H7 (cell line): ENCODE results near the gene TSPOAP1. TPM values are rescaled to one million over a fixed set of nuclear protein-coding genes. Genes with fewer than 3 reads are reported as not detected.

Experiments
- DNase-seq: peaks from one replicate; pipeline ENCODE4 v3.0.0; 2012
- H3K27me3 ChIP-seq: 2 replicates; pipeline ENCODE4 v1.6.0; 2011; ENCODE audit warnings: mild to moderate bottlenecking, low read length; ENCODE audit not compliant: control insufficient read depth, insufficient read depth
- H3K36me3 ChIP-seq: replicated peaks from 2 replicates; pipeline ENCODE4 v1.5.1; 2011; ENCODE audit warnings: low read length; ENCODE audit not compliant: control insufficient read depth, insufficient read depth
- H3K4me3 ChIP-seq: 2 replicates; pipeline ENCODE4 v1.5.1; 2011; ENCODE audit warnings: low read depth, mild to moderate bottlenecking, control low read depth, low read length, moderate library complexity; ENCODE audit not compliant: insufficient read depth
- total RNA-seq: library from RNA; depleted of rRNA; stranded (reverse); fragments of >200 nt; shearing (Covaris generic); gene quantifications from 2 replicates; pipeline ENCODE4 v1.2.3, GENCODE V29; 2014

TSPOAP1 gene
- total RNA-seq, 1 experiment from 2014 or later = 4.2 TPM

GRCh38 chr17:58282442-58282841, 46.2 kb downstream of the TSPOAP1 start:
- H3K4me3 ChIP-seq = no peak overlapping the region
- H3K27me3 ChIP-seq = peaks cover 18% of the 10 kb centered on the region
- no peaks in the 10 kb centered on the region for H3K36me3 ChIP-seq
- no peak for DNase-seq

GRCh38 chr17:58281511-58282011, 47.0 kb downstream of the TSPOAP1 start:
- peaks cover 18% of the 10 kb centered on the region for H3K27me3 ChIP-seq
- peak; percentile 16 for DNase-seq
- H3K4me3 ChIP-seq = no peak overlapping the region
- no peaks in the 10 kb centered on the region for H3K36me3 ChIP-seq

- no peaks in the 10 kb centered on the region for H3K36me3 ChIP-seq
- H3K4me3 ChIP-seq = no peak within 1 kb of the TSS
- peaks cover 18% of the 10 kb centered on the region for H3K27me3 ChIP-seq
- peak; percentile 22 for DNase-seq
Measured at GRCh38 chr17:58280480-58281217, 47.9 kb downstream of the TSPOAP1 start, which contains the start of gene MPO. MPO (minus strand) TSS chr17:58280935; CDS start chr17:58280758, 177 bp downstream.

GRCh38 chr17:58279736-58280479, 48.7 kb downstream of the TSPOAP1 start:
- Histone ChIP-seq H3K4me3 (no peak overlapping the region), H3K27me3 (peaks cover 18% of the 10 kb centered on the region), H3K36me3 (no peaks in the 10 kb centered on the region)
- no peak for DNase-seq

GRCh38 chr17:58279016-58279711, 49.4 kb downstream of the TSPOAP1 start:
- Histone ChIP-seq H3K4me3 (no peak overlapping the region), H3K27me3 (peaks cover 18% of the 10 kb centered on the region), H3K36me3 (no peaks in the 10 kb centered on the region)
- peak; percentile 75 for DNase-seq

GRCh38 chr17:58278661-58279015, 50.0 kb downstream of the TSPOAP1 start:
- H3K36me3 ChIP-seq = no peaks in the 10 kb centered on the region
- no peak overlapping the region for H3K4me3 ChIP-seq

GRCh38 chr17:58277802-58278595, 50.6 kb downstream of the TSPOAP1 start:
- Histone ChIP-seq H3K27me3 (peaks cover 18% of the 10 kb centered on the region), H3K4me3 (no peak overlapping the region), H3K36me3 (no peaks in the 10 kb centered on the region)
- DNase-seq = peak; percentile 52

More at GRCh38 chr17:58278661-58279015, 50.0 kb downstream of the TSPOAP1 start:
- H3K27me3 ChIP-seq = peaks cover 18% of the 10 kb centered on the region
- peak; percentile 65 for DNase-seq

GRCh38 chr17:58277107-58277801, 51.3 kb downstream of the TSPOAP1 start:
- Histone ChIP-seq H3K27me3 (peaks cover 18% of the 10 kb centered on the region), H3K4me3 (no peak overlapping the region), H3K36me3 (no peaks in the 10 kb centered on the region)
- peak; percentile 73 for DNase-seq

- DNase-seq = peak; percentile 62
- H3K36me3 ChIP-seq = no peaks in the 10 kb centered on the region
- no peak overlapping the region for H3K4me3 ChIP-seq
- peaks cover 18% of the 10 kb centered on the region for H3K27me3 ChIP-seq
Measured at GRCh38 chr17:58276423-58276822, 52.2 kb downstream of the TSPOAP1 start.

GRCh38 chr17:58275417-58275816, 53.2 kb downstream of the TSPOAP1 start:
- DNase-seq = peak; percentile 16

GRCh38 chr17:58273453-58274104, 55.0 kb downstream of the TSPOAP1 start:
- Histone ChIP-seq H3K4me3 (no peak overlapping the region), H3K36me3 (no peaks in the 10 kb centered on the region), H3K27me3 (peaks cover 3% of the 10 kb centered on the region; the same call in 1 of the 2 replicates)

More at GRCh38 chr17:58275417-58275816, 53.2 kb downstream of the TSPOAP1 start:
- no peak overlapping the region for H3K4me3 ChIP-seq
- no peaks in the 10 kb centered on the region for H3K36me3 ChIP-seq
- peaks cover 18% of the 10 kb centered on the region for H3K27me3 ChIP-seq

GRCh38 chr17:58272367-58273280, 56.0 kb downstream of the TSPOAP1 start:
- Histone ChIP-seq H3K27me3 (peaks cover 1% of the 10 kb centered on the region; the same call in 1 of the 2 replicates), H3K4me3 (no peak overlapping the region), H3K36me3 (no peaks in the 10 kb centered on the region)
- peak; percentile 13 for DNase-seq

More at GRCh38 chr17:58273453-58274104, 55.0 kb downstream of the TSPOAP1 start:
- peak; percentile 17 for DNase-seq
